ENCODE results near the gene BCL2.

DNA sequence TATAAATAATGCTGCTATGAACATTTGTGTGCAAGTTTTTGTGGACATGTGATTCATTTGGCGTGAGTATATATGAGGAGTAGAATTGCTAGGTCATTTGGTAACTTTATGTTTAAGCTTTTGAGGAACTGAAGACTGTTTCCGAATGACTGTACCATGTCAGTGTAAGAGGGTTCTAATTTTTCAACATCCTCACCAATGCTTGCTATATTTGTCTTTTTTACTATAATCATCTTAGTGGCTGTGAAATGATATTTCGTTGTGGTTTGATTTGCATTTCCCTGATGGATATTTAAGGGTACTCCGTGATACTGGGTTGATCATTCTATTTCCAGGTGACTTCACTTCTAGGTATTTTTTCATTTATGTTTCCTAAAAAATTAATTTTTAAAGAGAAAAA lies 241.1 kb downstream of the BCL2 start:
- TF ChIP-seq POLR2A (IDR thresholded peaks at IDR 0.05) (no peak), POLR2AphosphoS5 (IDR thresholded peaks at IDR 0.05) (no peak), EP300 (IDR thresholded peaks at IDR 0.05) (no peak)
- TF ChIP-seq, protein P1, sequence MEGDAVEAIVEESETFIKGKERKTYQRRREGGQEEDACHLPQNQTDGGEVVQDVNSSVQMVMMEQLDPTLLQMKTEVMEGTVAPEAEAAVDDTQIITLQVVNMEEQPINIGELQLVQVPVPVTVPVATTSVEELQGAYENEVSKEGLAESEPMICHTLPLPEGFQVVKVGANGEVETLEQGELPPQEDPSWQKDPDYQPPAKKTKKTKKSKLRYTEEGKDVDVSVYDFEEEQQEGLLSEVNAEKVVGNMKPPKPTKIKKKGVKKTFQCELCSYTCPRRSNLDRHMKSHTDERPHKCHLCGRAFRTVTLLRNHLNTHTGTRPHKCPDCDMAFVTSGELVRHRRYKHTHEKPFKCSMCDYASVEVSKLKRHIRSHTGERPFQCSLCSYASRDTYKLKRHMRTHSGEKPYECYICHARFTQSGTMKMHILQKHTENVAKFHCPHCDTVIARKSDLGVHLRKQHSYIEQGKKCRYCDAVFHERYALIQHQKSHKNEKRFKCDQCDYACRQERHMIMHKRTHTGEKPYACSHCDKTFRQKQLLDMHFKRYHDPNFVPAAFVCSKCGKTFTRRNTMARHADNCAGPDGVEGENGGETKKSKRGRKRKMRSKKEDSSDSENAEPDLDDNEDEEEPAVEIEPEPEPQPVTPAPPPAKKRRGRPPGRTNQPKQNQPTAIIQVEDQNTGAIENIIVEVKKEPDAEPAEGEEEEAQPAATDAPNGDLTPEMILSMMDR (IDR thresholded peaks at IDR 0.05) = no peak
